A673 (cell line): Measurements from ENCODE around the gene HBS1L.

Experiments used
- EZH2 ChIP-seq: fragments of 200-600 bp; sonication (generic); IDR thresholded peaks from 2 replicates; pipeline ENCODE4 v1.6.1; 2017; ENCODE audit warnings: borderline replicate concordance, low read depth, mild to moderate bottlenecking, mixed read lengths, antibody characterized with exemption, low read length; ENCODE audit not compliant: poor library complexity, severe bottlenecking
- TF ChIP-seq, protein P1 (sequence below): fragments of 300-800, 200-600 bp; sonication (generic); conservative IDR thresholded peaks from 2 replicates; pipeline ENCODE4 v1.5.1; 2017; ENCODE audit warnings: low read depth, mild to moderate bottlenecking, antibody characterized with exemption, low read length, moderate library complexity, mixed read lengths

DNA sequence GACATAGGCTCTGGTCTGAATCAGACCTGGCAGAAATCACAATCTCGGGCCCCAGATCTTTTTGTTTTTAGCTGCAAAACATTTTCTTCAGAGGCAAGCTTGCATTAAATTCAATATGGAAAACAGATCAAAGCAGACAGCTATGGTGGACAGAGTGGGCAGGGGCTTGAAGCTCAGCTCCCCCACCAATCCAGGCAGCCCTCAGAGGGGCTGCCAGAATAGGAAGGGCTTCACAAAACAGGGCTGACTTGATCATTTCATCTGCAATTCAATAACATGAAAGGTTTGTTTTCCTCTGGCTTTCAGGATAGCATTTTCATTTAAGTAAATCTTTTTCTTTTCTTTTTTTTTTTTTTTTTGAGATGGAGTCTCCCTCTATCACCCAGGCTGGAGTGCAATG is 55.5 kb downstream of the HBS1L start:
- no peak for TF ChIP-seq EZH2
- TF ChIP-seq, protein P1, sequence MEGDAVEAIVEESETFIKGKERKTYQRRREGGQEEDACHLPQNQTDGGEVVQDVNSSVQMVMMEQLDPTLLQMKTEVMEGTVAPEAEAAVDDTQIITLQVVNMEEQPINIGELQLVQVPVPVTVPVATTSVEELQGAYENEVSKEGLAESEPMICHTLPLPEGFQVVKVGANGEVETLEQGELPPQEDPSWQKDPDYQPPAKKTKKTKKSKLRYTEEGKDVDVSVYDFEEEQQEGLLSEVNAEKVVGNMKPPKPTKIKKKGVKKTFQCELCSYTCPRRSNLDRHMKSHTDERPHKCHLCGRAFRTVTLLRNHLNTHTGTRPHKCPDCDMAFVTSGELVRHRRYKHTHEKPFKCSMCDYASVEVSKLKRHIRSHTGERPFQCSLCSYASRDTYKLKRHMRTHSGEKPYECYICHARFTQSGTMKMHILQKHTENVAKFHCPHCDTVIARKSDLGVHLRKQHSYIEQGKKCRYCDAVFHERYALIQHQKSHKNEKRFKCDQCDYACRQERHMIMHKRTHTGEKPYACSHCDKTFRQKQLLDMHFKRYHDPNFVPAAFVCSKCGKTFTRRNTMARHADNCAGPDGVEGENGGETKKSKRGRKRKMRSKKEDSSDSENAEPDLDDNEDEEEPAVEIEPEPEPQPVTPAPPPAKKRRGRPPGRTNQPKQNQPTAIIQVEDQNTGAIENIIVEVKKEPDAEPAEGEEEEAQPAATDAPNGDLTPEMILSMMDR: no peak
